SK-N-SH (cell line): ENCODE results near the gene F2RL2.

Source experiments
- EP300 ChIP-seq, 2 experiments: IDR thresholded peaks; 2 replicates each; pipeline versions ENCODE4 v1.4.0 to v1.6.1; 2012; ENCODE audit warnings: borderline replicate concordance in 1 of 2, low read depth in 1 of 2, low read length in 1 of 2
- RAD21 ChIP-seq: IDR thresholded peaks from 2 replicates; pipeline ENCODE4 v1.6.1; 2012; ENCODE audit warnings: mild to moderate bottlenecking, low read length
- TEAD4 ChIP-seq: IDR thresholded peaks from 2 replicates; pipeline ENCODE4 v1.4.0; 2012; ENCODE audit warnings: mild to moderate bottlenecking, borderline replicate concordance; ENCODE audit not compliant: insufficient read depth
- YY1 ChIP-seq: IDR thresholded peaks from 2 replicates; pipeline ENCODE4 v1.4.0; 2012; ENCODE audit warnings: low read depth, mild to moderate bottlenecking

GRCh38 chr5:76662521-76662920 is 39.3 kb upstream of the F2RL2 start:
- TF ChIP-seq RAD21 (no peak), EP300 (IDR thresholded peaks at IDR 0.05; ENCODE audit: borderline replicate concordance in 1 of 2, low read depth in 1 of 2, low read length in 1 of 2) (no peak), TEAD4 (no peak), YY1 (no peak)
